Stimulated activated CD8-positive, alpha-beta memory T cell treated with anti-CD3 and anti-CD28 coated beads, Interleukin-2, amount 100 ng/mL, for 1 hour (primary cell): ENCODE results near the gene KIFAP3.
"Not testable (repeated sequence)": the region's sequence is repeated elsewhere in the genome, so short reads cannot be mapped to it uniquely, and the experiment has no call there.

Source experiments
- DNase-seq, 2 donors: peaks; one replicate each; pipeline ENCODE4 v3.0.0-alpha.2; 2020; ENCODE audit warnings: low read depth in 2 of 2

KIFAP3 gene

GRCh38 chr1:169924063-169924462 is 150.4 kb downstream of the KIFAP3 start:
- no peak for DNase-seq

GRCh38 chr1:169921080-169921479 is 153.4 kb downstream of the KIFAP3 start:
- DNase-seq = no peak

GRCh38 chr1:169918927-169919326 is 155.6 kb downstream of the KIFAP3 start:
- DNase-seq = no peak

GRCh38 chr1:169918220-169918619 is 156.3 kb downstream of the KIFAP3 start:
- DNase-seq = not testable (repeated sequence)

GRCh38 chr1:169915150-169915549 is 159.3 kb downstream of the KIFAP3 start:
- DNase-seq = no peak

GRCh38 chr1:169914531-169914930 is 160.0 kb downstream of the KIFAP3 start:
- DNase-seq = no peak

GRCh38 chr1:169909499-169909898 is 165.0 kb downstream of the KIFAP3 start:
- no peak for DNase-seq

- no peak for DNase-seq
These were observed 167.6 kb downstream of the KIFAP3 start for GRCh38 chr1:169906938-169907337.

GRCh38 chr1:169904834-169905233 is 169.7 kb downstream of the KIFAP3 start:
- no peak for DNase-seq

GRCh38 chr1:169902751-169903150 is 171.7 kb downstream of the KIFAP3 start:
- no peak for DNase-seq

GRCh38 chr1:169901115-169901514 is 173.4 kb downstream of the KIFAP3 start:
- no peak for DNase-seq

GRCh38 chr1:169900571-169900970 is 173.9 kb downstream of the KIFAP3 start:
- DNase-seq = no peak

GRCh38 chr1:169899519-169900217 is 174.8 kb downstream of the KIFAP3 start:
- DNase-seq = no peak

GRCh38 chr1:169896013-169896412 is 178.5 kb downstream of the KIFAP3 start:
- DNase-seq = no peak

- DNase-seq = no peak
These were observed 179.9 kb downstream of the KIFAP3 start for GRCh38 chr1:169894424-169895145.

- peak; percentile 71 to 79 for DNase-seq
These were observed 180.7 kb downstream of the KIFAP3 start, which contains the start of gene SCYL3 for GRCh38 chr1:169893645-169894423. SCYL3 (minus strand) TSS chr1:169893896; CDS start chr1:169888840, 5,056 bp downstream.

- DNase-seq = no peak
These were observed 181.4 kb downstream of the KIFAP3 start for GRCh38 chr1:169892927-169893644.

- no peak for DNase-seq
These were observed 182.1 kb downstream of the KIFAP3 start for GRCh38 chr1:169892176-169892926.

- no peak for DNase-seq
These were observed 183.0 kb downstream of the KIFAP3 start for GRCh38 chr1:169891539-169891885.

- DNase-seq = peak in 1 of 2 donors; percentile 16
These were observed 183.5 kb downstream of the KIFAP3 start for GRCh38 chr1:169890761-169891538.
